Stimulated activated CD4-positive, alpha-beta T cell treated with anti-CD3 and anti-CD28 coated beads, Interleukin-4, amount 100 ng/mL, for 1 hour (primary cell): ENCODE data around the gene SRSF8.
"Not testable (repeated sequence)": the region's sequence is repeated elsewhere in the genome, so short reads cannot be mapped to it uniquely, and the experiment has no call there.

Experiments used
- DNase-seq: peaks from one replicate; pipeline ENCODE4 v3.0.0-alpha.2; 2020

SRSF8 gene

GRCh38 chr11:95098826-95099225 is 32.1 kb downstream of the SRSF8 start:
- no peak for DNase-seq

GRCh38 chr11:95100191-95100648 is 33.5 kb downstream of the SRSF8 start:
- no peak for DNase-seq

GRCh38 chr11:95100856-95101507 is 34.3 kb downstream of the SRSF8 start:
- DNase-seq = no peak

- DNase-seq = no peak
These were observed 35.2 kb downstream of the SRSF8 start for GRCh38 chr11:95101935-95102334.

GRCh38 chr11:95102733-95103132 is 36.0 kb downstream of the SRSF8 start:
- no peak for DNase-seq

- DNase-seq = no peak
These were observed 37.0 kb downstream of the SRSF8 start for GRCh38 chr11:95103701-95104100.

GRCh38 chr11:95104121-95104830 is 37.6 kb downstream of the SRSF8 start:
- DNase-seq = no peak

- DNase-seq = no peak
These were observed 38.1 kb downstream of the SRSF8 start for GRCh38 chr11:95104856-95105255.

GRCh38 chr11:95108159-95108611 is 41.5 kb downstream of the SRSF8 start:
- no peak for DNase-seq

- DNase-seq = no peak
These were observed 42.2 kb downstream of the SRSF8 start for GRCh38 chr11:95108671-95109551.

GRCh38 chr11:95111471-95111870 is 44.8 kb downstream of the SRSF8 start:
- not testable (repeated sequence) for DNase-seq

- DNase-seq = no peak
These were observed 45.3 kb downstream of the SRSF8 start for GRCh38 chr11:95111923-95112540.

- no peak for DNase-seq
These were observed 48.9 kb downstream of the SRSF8 start for GRCh38 chr11:95115597-95115996.

- DNase-seq = no peak
These were observed 52.8 kb downstream of the SRSF8 start for GRCh38 chr11:95119361-95120060.
